HEK293 (cell line): ENCODE data around the gene ZNF239.
"Not testable (repeated sequence)": the region's sequence is repeated elsewhere in the genome, so short reads cannot be mapped to it uniquely, and the experiment has no call there.

Source experiments
- CTCF ChIA-PET: fragments of 350-600 bp; formaldehyde crosslinking; extraction: SDS; loops from one replicate; lab custom pipeline; 2021; ENCODE audit warnings: antibody characterized with exemption; lab: Yijun Ruan, JAX
- POLR2A ChIA-PET: fragments of 300-600 bp; formaldehyde crosslinking; extraction: SDS; loops from one replicate; lab custom pipeline; 2020; ENCODE audit warnings: antibody characterized with exemption, inconsistent platforms; lab: Yijun Ruan, JAX
- H3K27ac ChIP-seq: fragments of 200-500 bp; sonication (Bioruptor generic); 2 replicates; pipeline ENCODE4 v1.5.1; 2014; ENCODE audit warnings: low read depth, low read length, control low read depth, inconsistent platforms; ENCODE audit errors: extremely low read depth
- H3K36me3 ChIP-seq, 2 experiments: fragments of 200-500 bp in 1 of 2; sonication (Bioruptor generic) in 1 of 2; 1 replicate in 1 of 2; 2 replicates in 1 of 2; pipeline ENCODE4 v1.5.1; 2014 to 2017; ENCODE audit warnings: inconsistent platforms in 2 of 2, low read length in 2 of 2; ENCODE audit not compliant: control insufficient read depth in 2 of 2, insufficient read depth in 1 of 2
- H3K4me1 ChIP-seq: fragments of 200-500 bp; sonication (Bioruptor generic); 2 replicates; pipeline ENCODE4 v1.5.1; 2014; ENCODE audit warnings: mild to moderate bottlenecking, low read length, inconsistent platforms; ENCODE audit not compliant: control insufficient read depth, insufficient read depth
- H3K4me3 ChIP-seq: 2 replicates; pipeline ENCODE4 v1.5.1; 2011; ENCODE audit warnings: low read depth, mild to moderate bottlenecking, control low read depth, low read length, moderate library complexity
- H3K9me3 ChIP-seq: fragments of 200-500 bp; sonication (Bioruptor generic); 2 replicates; pipeline ENCODE4 v1.5.1; 2014; ENCODE audit warnings: low read depth, low read length, inconsistent platforms; ENCODE audit not compliant: control insufficient read depth, insufficient read depth
- CTCF ChIP-seq: fragments of 450-650 bp; formaldehyde crosslinking; IDR thresholded peaks from 2 replicates; pipeline ENCODE4 v1.5.1; 2016; ENCODE audit warnings: missing biosample characterization, missing genetic modification characterization
- KLF16 ChIP-seq: fragments of 450-650 bp; formaldehyde crosslinking; IDR thresholded peaks from 2 replicates; pipeline ENCODE4 v1.5.1; 2017; ENCODE audit warnings: missing biosample characterization, missing genetic modification characterization
- KLF17 ChIP-seq: fragments of 450-650 bp; formaldehyde crosslinking; IDR thresholded peaks from 2 replicates; pipeline ENCODE4 v1.5.1; 2016; ENCODE audit warnings: missing biosample characterization, missing genetic modification characterization
- PBX3 ChIP-seq: sonication (generic); formaldehyde crosslinking; IDR thresholded peaks from 2 replicates; pipeline ENCODE4 v1.8.1; 2022; ENCODE audit warnings: mild to moderate bottlenecking, moderate library complexity, missing genetic modification reagents
- PRDM1 ChIP-seq: fragments of 450-650 bp; formaldehyde crosslinking; IDR thresholded peaks from 2 replicates; pipeline ENCODE4; 2016; ENCODE audit warnings: missing biosample characterization, missing genetic modification characterization
- TCF7L2 ChIP-seq: IDR thresholded peaks from 2 replicates; pipeline ENCODE4 v1.6.1; 2011; ENCODE audit warnings: low read depth, mild to moderate bottlenecking, inconsistent platforms, low read length, moderate library complexity, borderline replicate concordance
- ZNF133 ChIP-seq: fragments of 450-650 bp; formaldehyde crosslinking; IDR thresholded peaks from 2 replicates; pipeline ENCODE4 v1.5.1; 2016; ENCODE audit warnings: missing biosample characterization, missing genetic modification characterization
- ZNF140 ChIP-seq: fragments of 450-650 bp; formaldehyde crosslinking; IDR thresholded peaks from 2 replicates; pipeline ENCODE4 v1.5.1; 2016; ENCODE audit warnings: missing biosample characterization, missing genetic modification characterization
- ZNF18 ChIP-seq: fragments of 450-650 bp; formaldehyde crosslinking; IDR thresholded peaks from 2 replicates; pipeline ENCODE4 v1.5.1; 2016; ENCODE audit warnings: missing biosample characterization, missing genetic modification characterization
- ZNF335 ChIP-seq: fragments of 450-650 bp; formaldehyde crosslinking; conservative IDR thresholded peaks from 2 replicates; pipeline ENCODE4 v1.5.1; 2016; ENCODE audit warnings: missing biosample characterization, missing genetic modification characterization
- ZNF341 ChIP-seq: fragments of 450-650 bp; formaldehyde crosslinking; IDR thresholded peaks from 2 replicates; pipeline ENCODE4; 2016; ENCODE audit warnings: low read depth, missing biosample characterization, missing genetic modification characterization
- ZNF488 ChIP-seq: fragments of 450-650 bp; formaldehyde crosslinking; IDR thresholded peaks from 2 replicates; pipeline ENCODE4 v1.5.1; 2016; ENCODE audit warnings: missing biosample characterization, missing genetic modification characterization
- ZNF549 ChIP-seq: fragments of 450-650 bp; IDR thresholded peaks from 2 replicates; pipeline ENCODE4 v1.5.1; 2018; ENCODE audit warnings: missing biosample characterization, missing genetic modification characterization, mild to moderate bottlenecking, inconsistent platforms, moderate library complexity
- ZNF704 ChIP-seq: fragments of 450-650 bp; formaldehyde crosslinking; IDR thresholded peaks from 2 replicates; pipeline ENCODE4 v1.5.1; 2016; ENCODE audit warnings: missing biosample characterization, missing genetic modification characterization

ZNF239 gene

GRCh38 chr10:43591303-43591904 is 17.0 kb upstream of the ZNF239 start:
- H3K4me1 ChIP-seq, result no peaks in the 10 kb centered on the region
- ChIA-PET POLR2A (no interaction called here), CTCF (no interaction called here)
- no peak overlapping the region for H3K27ac ChIP-seq
- no peaks in the 10 kb centered on the region for H3K9me3 ChIP-seq
- TF ChIP-seq ZNF140 (no peak), PRDM1 (tag by site-specific recombination) (no peak), ZNF549 (tag by site-specific recombination) (no peak), ZNF488 (no peak), ZNF704 (tag by site-specific recombination) (no peak), ZNF18 (no peak), KLF17 (tag by site-specific recombination) (no peak), ZNF133 (tag by site-specific recombination) (no peak), ZNF341 (tag by site-specific recombination) (no peak), TCF7L2 (no peak), KLF16 (tag by site-specific recombination) (no peak), CTCF (tag by site-specific recombination) (no peak), ZNF335 (tag by site-specific recombination) (no peak), PBX3 (CRISPR knock-in tag) (no peak)
- no peaks in the 10 kb centered on the region for H3K36me3 ChIP-seq
- no peak overlapping the region for H3K4me3 ChIP-seq

GRCh38 chr10:43586730-43587115 is 12.3 kb upstream of the ZNF239 start:
- POLR2A ChIA-PET, H3K4me1 ChIP-seq, H3K27ac ChIP-seq, H3K9me3 ChIP-seq, H3K4me3 ChIP-seq, CTCF ChIA-PET, H3K36me3 ChIP-seq: not testable (repeated sequence)
